Uterus (tissue), 2 donors: ENCODE measurements around the gene ZNF668.

Source experiments
- CTCF ChIP-seq, 4 experiments: fragments of 200-600 bp in 2 of 4; fragments of 450-650 bp in 2 of 4; sonication (generic) in 2 of 4; IDR thresholded peaks; one replicate each; pipeline ENCODE4 v1.5.1; 2016 to 2019; ENCODE audit warnings: antibody characterized with exemption in 4 of 4, mild to moderate bottlenecking in 2 of 4, moderate library complexity in 1 of 4
- POLR2A ChIP-seq, 2 donors: fragments of 450-650 bp; IDR thresholded peaks; one replicate each; pipeline ENCODE4 v1.6.1; 2016; ENCODE audit warnings: antibody characterized with exemption in 2 of 2, mild to moderate bottlenecking in 1 of 2, moderate library complexity in 1 of 2

GRCh38 chr16:31106509-31107464 lies 32.7 kb upstream of the ZNF668 start:
- TF ChIP-seq CTCF (IDR thresholded peaks at IDR 0.05) (no peak), POLR2A (IDR thresholded peaks at IDR 0.05) (no peak)
